Naive B cell (primary cell): Measurements from ENCODE around the gene KRT75. TPM values are rescaled to one million over a fixed set of nuclear protein-coding genes. Genes with fewer than 3 reads are reported as not detected.

Experiments
- ATAC-seq, 2 donors: fragments of 150-1000 bp; cut with Tn5 transposase; 2 replicates each; pipeline ENCODE4 v1.10.0; 2021; ENCODE audit warnings: low read depth in 2 of 2, mild to moderate bottlenecking in 2 of 2, moderate library complexity in 2 of 2
- DNase-seq: peaks from one replicate; pipeline ENCODE4 v3.0.0; 2022
- H3K27ac Mint-ChIP-seq, 6 donors: one replicate each; pipeline ENCODE4 v1.8.0; 2020 to 2022; ENCODE audit warnings: mild to moderate bottlenecking in 6 of 6, mixed read lengths in 6 of 6, moderate library complexity in 5 of 6, inconsistent platforms in 2 of 6
- H3K27me3 Mint-ChIP-seq, 3 donors: one replicate each; pipeline ENCODE4 v1.8.0; 2021 to 2022; ENCODE audit warnings: mixed read lengths in 3 of 3, mild to moderate bottlenecking in 1 of 3
- H3K36me3 Mint-ChIP-seq, 2 donors: one replicate each; pipeline ENCODE4 v1.8.0; 2020 to 2022; ENCODE audit warnings: mixed read lengths in 2 of 2, inconsistent platforms in 1 of 2, mild to moderate bottlenecking in 1 of 2
- H3K4me1 Mint-ChIP-seq, 3 donors: one replicate each; pipeline ENCODE4 v1.8.0; 2020 to 2022; ENCODE audit warnings: mixed read lengths in 3 of 3, inconsistent platforms in 1 of 3, mild to moderate bottlenecking in 1 of 3, moderate library complexity in 1 of 3
- H3K4me3 Mint-ChIP-seq, 8 donors: one replicate each; pipeline ENCODE4 v1.8.0; 2020 to 2022; ENCODE audit warnings: mild to moderate bottlenecking in 8 of 8, mixed read lengths in 8 of 8, moderate library complexity in 8 of 8, inconsistent platforms in 2 of 8
- H3K9me3 Mint-ChIP-seq, 7 donors: one replicate each; pipeline ENCODE4 v1.8.0; 2020 to 2022; ENCODE audit warnings: mixed read lengths in 7 of 7, mild to moderate bottlenecking in 5 of 7, inconsistent platforms in 2 of 7, moderate library complexity in 1 of 7
- polyA plus RNA-seq, 6 donors: library from polyadenylated mRNA; unstranded; fragments of 300-500 nt; fragmentation: Illumina TruSeq; gene quantifications; one replicate each; pipeline ENCODE4 v1.2.3, GENCODE V29; 2021; ENCODE audit warnings: low read depth in 6 of 6

KRT75 gene
- polyA plus RNA-seq, 6 donors from 2014 or later = not detected

- Mint-ChIP-seq H3K4me1 (no peaks in the 10 kb centered on the region), H3K27ac (no peak overlapping the region), H3K36me3 (no peaks in the 10 kb centered on the region), H3K4me3 (no peak overlapping the region), H3K9me3 (no peaks in the 10 kb centered on the region), H3K27me3 (peaks cover 23 to 54% (median 32%) of the 10 kb centered on the region in 3 donors)
- DNase-seq (no peak), ATAC-seq (no peak)
Observed at GRCh38 chr12:52436828-52437474, 2.8 kb upstream of the KRT75 start.

GRCh38 chr12:52436000-52436827 lies 2.0 kb upstream of the KRT75 start:
- DNase-seq = no peak
- H3K27me3 Mint-ChIP-seq = peaks cover 21 to 46% (median 25%) of the 10 kb centered on the region in 3 donors
- no peaks in the 10 kb centered on the region for H3K36me3 Mint-ChIP-seq
- no peak overlapping the region for H3K27ac Mint-ChIP-seq
- ATAC-seq = no peak
- H3K4me1 Mint-ChIP-seq = no peaks in the 10 kb centered on the region
- no peak overlapping the region for H3K4me3 Mint-ChIP-seq
- no peaks in the 10 kb centered on the region for H3K9me3 Mint-ChIP-seq

GRCh38 chr12:52435659-52435999 lies 1.5 kb upstream of the KRT75 start:
- Mint-ChIP-seq H3K4me3 (no peak overlapping the region), H3K9me3 (no peaks in the 10 kb centered on the region), H3K27ac (no peak overlapping the region), H3K4me1 (no peaks in the 10 kb centered on the region), H3K27me3 (peaks cover 18 to 41% (median 19%) of the 10 kb centered on the region in 3 donors), H3K36me3 (no peaks in the 10 kb centered on the region)
- ATAC-seq (no peak), DNase-seq (no peak)

GRCh38 chr12:52434760-52435530 lies 774 bp upstream of the KRT75 start:
- Mint-ChIP-seq H3K36me3 (no peaks in the 10 kb centered on the region), H3K4me1 (no peaks in the 10 kb centered on the region), H3K4me3 (no peak overlapping the region), H3K27me3 (peaks cover 17 to 38% (median 23%) of the 10 kb centered on the region in 3 donors), H3K27ac (no peak overlapping the region), H3K9me3 (peaks cover 0 to under 1% (median 0%) of the 10 kb centered on the region in 7 donors)
- ATAC-seq (no peak), DNase-seq (no peak)

- Mint-ChIP-seq H3K4me1 (no peaks in the 10 kb centered on the region), H3K36me3 (no peaks in the 10 kb centered on the region), H3K27ac (no peak overlapping the region), H3K27me3 (peaks cover 21 to 38% (median 27%) of the 10 kb centered on the region in 3 donors), H3K9me3 (peaks cover 0 to 2% (median 0%) of the 10 kb centered on the region in 7 donors), H3K4me3 (no peak overlapping the region)
- DNase-seq = no peak
- no peak for ATAC-seq
Observed at GRCh38 chr12:52433501-52434080, 580 bp downstream of the KRT75 start.

- no peaks in the 10 kb centered on the region for H3K36me3 Mint-ChIP-seq
- peaks cover 0 to 2% (median 0%) of the 10 kb centered on the region in 7 donors for H3K9me3 Mint-ChIP-seq
- ATAC-seq (no peak), DNase-seq (no peak)
- no peaks in the 10 kb centered on the region for H3K4me1 Mint-ChIP-seq
- H3K27me3 Mint-ChIP-seq = peaks cover 25 to 38% (median 32%) of the 10 kb centered on the region in 3 donors
- H3K27ac Mint-ChIP-seq = no peak overlapping the region
- no peak overlapping the region for H3K4me3 Mint-ChIP-seq
Observed at GRCh38 chr12:52432559-52433207, 1.5 kb downstream of the KRT75 start.

DNA sequence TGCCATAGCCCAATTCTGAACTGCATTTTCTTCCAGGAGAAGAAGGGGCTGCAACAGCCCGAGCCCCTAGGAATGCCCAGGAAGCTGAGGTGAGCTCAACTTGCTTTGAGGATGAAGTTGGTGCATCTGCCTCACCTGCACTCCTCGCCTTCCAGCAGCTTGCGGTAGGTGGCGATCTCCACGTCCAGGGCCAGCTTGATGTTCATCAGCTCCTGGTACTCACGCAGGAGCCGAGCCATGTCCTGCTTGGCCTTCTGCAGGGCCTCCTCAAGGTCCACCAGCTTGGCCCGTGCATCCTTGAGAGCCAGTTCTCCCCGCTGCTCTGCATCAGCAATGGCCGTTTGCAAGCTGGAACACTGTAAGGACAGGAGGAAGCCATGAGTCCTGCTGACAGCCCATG lies 6.0 kb downstream of the KRT75 start:
- no peaks in the 10 kb centered on the region for H3K4me1 Mint-ChIP-seq
- DNase-seq (no peak), ATAC-seq (no peak)
- no peaks in the 10 kb centered on the region for H3K36me3 Mint-ChIP-seq
- peaks cover 0 to 2% (median 0%) of the 10 kb centered on the region in 7 donors for H3K9me3 Mint-ChIP-seq
- no peak overlapping the region for H3K4me3 Mint-ChIP-seq
- H3K27me3 Mint-ChIP-seq = peaks cover 22 to 41% (median 29%) of the 10 kb centered on the region in 3 donors
- H3K27ac Mint-ChIP-seq = peak overlapping the region in 1 of 6 donors; percentile 10

DNA sequence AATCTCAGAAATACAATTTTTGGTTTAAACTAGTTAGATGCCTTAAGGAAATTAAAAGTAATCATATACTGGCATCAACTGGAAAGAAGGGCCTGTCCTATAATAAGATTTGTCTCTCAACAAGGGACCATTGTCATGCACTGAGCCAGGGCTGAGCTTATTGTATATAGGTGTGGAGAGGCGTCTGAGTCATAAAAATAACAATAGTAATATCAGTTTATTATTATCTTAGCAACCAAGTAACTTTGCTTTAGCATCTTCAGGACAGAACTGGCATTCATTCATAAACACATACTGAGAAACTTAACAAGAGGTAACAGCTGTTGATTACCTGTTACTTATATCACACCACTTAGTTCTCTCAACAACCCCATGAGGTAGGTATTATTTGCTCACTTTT lies 7.1 kb downstream of the KRT75 start:
- H3K4me3 Mint-ChIP-seq = no peak overlapping the region
- ATAC-seq = no peak

GRCh38 chr12:52426034-52426433 lies 8.1 kb downstream of the KRT75 start:
- H3K27me3 Mint-ChIP-seq = peaks cover 22 to 57% (median 49%) of the 10 kb centered on the region in 3 donors
- H3K36me3 Mint-ChIP-seq = no peaks in the 10 kb centered on the region
- DNase-seq (no peak), ATAC-seq (no peak)
- no peaks in the 10 kb centered on the region for H3K4me1 Mint-ChIP-seq
- H3K9me3 Mint-ChIP-seq = peaks cover 0 to 2% (median 0%) of the 10 kb centered on the region in 7 donors
- no peak overlapping the region for H3K27ac Mint-ChIP-seq
- no peak overlapping the region for H3K4me3 Mint-ChIP-seq

More for the DNA sequence above, 7.1 kb downstream of the KRT75 start:
- Mint-ChIP-seq H3K27ac (no peak overlapping the region), H3K4me1 (no peaks in the 10 kb centered on the region), H3K9me3 (peaks cover 0 to 2% (median 0%) of the 10 kb centered on the region in 7 donors), H3K27me3 (peaks cover 22 to 47% (median 39%) of the 10 kb centered on the region in 3 donors), H3K36me3 (no peaks in the 10 kb centered on the region)
- DNase-seq = no peak

- H3K36me3 Mint-ChIP-seq = no peaks in the 10 kb centered on the region
- ATAC-seq (no peak), DNase-seq (no peak)
- H3K27me3 Mint-ChIP-seq = peaks cover 22 to 57% (median 49%) of the 10 kb centered on the region in 3 donors
- no peak overlapping the region for H3K27ac Mint-ChIP-seq
- H3K4me1 Mint-ChIP-seq = no peaks in the 10 kb centered on the region
- peaks cover 0 to 2% (median 0%) of the 10 kb centered on the region in 7 donors for H3K9me3 Mint-ChIP-seq
- H3K4me3 Mint-ChIP-seq = no peak overlapping the region
Observed at GRCh38 chr12:52425466-52425865, 8.7 kb downstream of the KRT75 start.

DNA sequence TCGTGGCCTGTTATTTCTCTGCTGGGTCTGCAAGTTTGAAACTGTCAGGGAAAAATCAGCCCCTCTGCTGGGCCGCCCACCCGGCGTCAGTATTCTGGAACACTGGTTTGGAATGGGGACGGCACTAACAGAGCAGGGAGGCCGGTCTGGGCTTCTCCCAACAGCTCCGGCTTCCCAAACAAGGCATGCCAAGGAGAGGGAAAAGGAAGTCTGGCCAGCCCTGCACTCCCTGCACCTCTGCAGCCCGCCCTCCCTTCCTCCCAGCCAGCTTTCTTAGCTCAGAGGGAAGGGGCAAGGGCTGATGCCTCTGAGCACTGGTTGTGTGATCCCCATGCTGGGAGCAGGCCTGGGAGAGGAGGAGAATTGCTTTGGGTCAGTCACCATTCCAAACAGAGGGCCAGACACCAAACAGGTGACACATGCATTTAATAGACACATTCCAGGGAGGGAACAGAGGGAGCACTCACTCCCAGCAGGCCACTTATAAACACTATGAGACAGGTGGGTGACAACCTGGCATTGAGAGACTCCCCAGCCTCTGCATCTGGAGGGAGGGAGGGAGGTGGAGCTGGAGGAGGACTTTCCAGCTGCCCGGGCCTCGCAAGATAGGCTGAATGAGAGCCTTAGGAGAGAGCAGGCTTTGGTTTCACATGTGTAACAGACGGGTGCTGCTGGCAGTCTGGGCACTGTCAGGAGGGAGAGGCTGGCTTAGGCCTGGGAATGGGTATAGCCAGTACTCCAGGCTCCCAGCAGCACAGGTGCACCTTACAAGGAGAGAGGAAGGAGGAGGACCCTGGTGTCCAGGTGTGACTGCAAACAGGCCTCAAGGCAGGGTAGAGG lies 10.3 kb downstream of the KRT75 start:
- DNase-seq = no peak
- Mint-ChIP-seq H3K27ac (no peak overlapping the region), H3K4me1 (no peaks in the 10 kb centered on the region), H3K4me3 (no peak overlapping the region), H3K27me3 (peaks cover 12 to 58% (median 56%) of the 10 kb centered on the region in 3 donors), H3K9me3 (no peaks in the 10 kb centered on the region), H3K36me3 (no peaks in the 10 kb centered on the region)
- ATAC-seq = no peak

DNA sequence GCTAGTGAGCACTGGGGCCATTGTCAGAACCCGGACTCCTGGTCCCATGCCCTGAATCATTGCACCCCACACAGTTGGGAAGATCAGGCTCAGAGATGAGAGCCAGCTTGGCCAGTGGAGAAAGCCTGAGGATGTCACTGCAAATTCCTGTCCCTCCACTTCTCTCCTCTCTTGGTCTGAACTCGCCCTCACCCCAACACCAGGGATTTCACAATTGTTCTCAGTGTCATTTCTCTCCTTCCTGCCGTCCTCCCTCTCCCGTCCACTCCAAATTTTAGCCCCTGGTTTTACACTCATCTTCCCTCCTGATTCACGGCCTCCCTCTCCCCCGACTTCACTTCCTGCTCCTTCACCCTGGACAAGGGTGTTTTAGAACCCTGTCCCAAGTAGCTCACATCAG lies 11.1 kb downstream of the KRT75 start:
- Mint-ChIP-seq H3K9me3 (no peaks in the 10 kb centered on the region), H3K27ac (no peak overlapping the region), H3K36me3 (no peaks in the 10 kb centered on the region), H3K4me1 (no peaks in the 10 kb centered on the region), H3K4me3 (no peak overlapping the region), H3K27me3 (peaks cover 4 to 50% (median 50%) of the 10 kb centered on the region in 3 donors)
- DNase-seq = no peak
- no peak for ATAC-seq
